BJ (cell line): ENCODE data around the gene URI1. TPM values are rescaled to one million over a fixed set of nuclear protein-coding genes. Genes with fewer than 3 reads are reported as not detected.

ENCODE experiments used
- CTCF ChIA-PET: fragments of 350-600 bp; formaldehyde crosslinking; extraction: SDS; loops from one replicate; lab custom pipeline; 2021; ENCODE audit warnings: antibody characterized with exemption, inconsistent platforms; lab: Yijun Ruan, JAX
- POLR2A ChIA-PET: fragments of 300-600 bp; sonication (Branson Sonifier 250); formaldehyde crosslinking; extraction: SDS; loops from one replicate; lab custom pipeline; 2021; ENCODE audit warnings: antibody characterized with exemption; lab: Charles Lee
- DNase-seq: peaks from one replicate; pipeline ENCODE4 v3.0.0-alpha.2; 2011; ENCODE audit warnings: low read depth
- H3K27me3 ChIP-seq: 2 replicates; pipeline ENCODE4 v1.6.0; 2011; ENCODE audit warnings: low read length; ENCODE audit not compliant: control insufficient read depth, insufficient read depth
- H3K36me3 ChIP-seq: 2 replicates; pipeline ENCODE4 v1.5.1; 2011; ENCODE audit warnings: low read length; ENCODE audit not compliant: control insufficient read depth, insufficient read depth
- H3K4me3 ChIP-seq: 2 replicates; pipeline ENCODE4 v1.5.1; 2011; ENCODE audit warnings: low read depth, mild to moderate bottlenecking, control low read depth, low read length
- polyA plus RNA-seq: library from polyadenylated mRNA; depleted of rRNA; stranded (reverse); fragments of >200 nt; gene quantifications from 2 replicates; pipeline ENCODE4 v1.2.3, GENCODE V29; 2011
- TF ChIP-seq, protein P1 (sequence below): IDR thresholded peaks from 2 replicates; pipeline ENCODE4 v1.5.1; 2011; ENCODE audit warnings: low read depth, mild to moderate bottlenecking, control low read depth, inconsistent platforms, low read length, moderate library complexity; ENCODE audit not compliant: insufficient read depth

URI1 gene
- polyA plus RNA-seq, 1 experiment = 27.7 TPM

DNA sequence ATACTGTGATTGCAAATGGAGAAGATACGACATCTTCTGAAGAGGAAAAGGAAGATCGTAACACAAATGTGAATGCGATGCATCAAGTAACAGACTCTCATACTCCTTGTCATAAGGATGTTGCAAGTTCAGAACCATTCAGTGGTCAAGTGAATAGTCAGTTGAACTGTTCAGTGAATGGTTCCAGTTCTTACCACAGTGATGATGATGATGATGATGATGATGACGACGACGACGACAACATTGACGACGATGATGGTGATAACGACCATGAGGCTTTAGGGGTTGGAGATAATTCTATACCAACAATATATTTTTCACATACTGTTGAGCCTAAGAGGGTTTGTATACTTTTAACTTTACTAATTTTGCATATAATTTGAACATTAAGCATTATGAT lies 67.0 kb downstream of the URI1 start:
- H3K4me3 ChIP-seq = no peak overlapping the region
- no peak for DNase-seq
- CTCF ChIA-PET = no interaction called here
- no peaks in the 10 kb centered on the region for H3K36me3 ChIP-seq
- POLR2A ChIA-PET = no interaction called here
- no peaks in the 10 kb centered on the region for H3K27me3 ChIP-seq
- TF ChIP-seq, protein P1, sequence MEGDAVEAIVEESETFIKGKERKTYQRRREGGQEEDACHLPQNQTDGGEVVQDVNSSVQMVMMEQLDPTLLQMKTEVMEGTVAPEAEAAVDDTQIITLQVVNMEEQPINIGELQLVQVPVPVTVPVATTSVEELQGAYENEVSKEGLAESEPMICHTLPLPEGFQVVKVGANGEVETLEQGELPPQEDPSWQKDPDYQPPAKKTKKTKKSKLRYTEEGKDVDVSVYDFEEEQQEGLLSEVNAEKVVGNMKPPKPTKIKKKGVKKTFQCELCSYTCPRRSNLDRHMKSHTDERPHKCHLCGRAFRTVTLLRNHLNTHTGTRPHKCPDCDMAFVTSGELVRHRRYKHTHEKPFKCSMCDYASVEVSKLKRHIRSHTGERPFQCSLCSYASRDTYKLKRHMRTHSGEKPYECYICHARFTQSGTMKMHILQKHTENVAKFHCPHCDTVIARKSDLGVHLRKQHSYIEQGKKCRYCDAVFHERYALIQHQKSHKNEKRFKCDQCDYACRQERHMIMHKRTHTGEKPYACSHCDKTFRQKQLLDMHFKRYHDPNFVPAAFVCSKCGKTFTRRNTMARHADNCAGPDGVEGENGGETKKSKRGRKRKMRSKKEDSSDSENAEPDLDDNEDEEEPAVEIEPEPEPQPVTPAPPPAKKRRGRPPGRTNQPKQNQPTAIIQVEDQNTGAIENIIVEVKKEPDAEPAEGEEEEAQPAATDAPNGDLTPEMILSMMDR = no peak

DNA sequence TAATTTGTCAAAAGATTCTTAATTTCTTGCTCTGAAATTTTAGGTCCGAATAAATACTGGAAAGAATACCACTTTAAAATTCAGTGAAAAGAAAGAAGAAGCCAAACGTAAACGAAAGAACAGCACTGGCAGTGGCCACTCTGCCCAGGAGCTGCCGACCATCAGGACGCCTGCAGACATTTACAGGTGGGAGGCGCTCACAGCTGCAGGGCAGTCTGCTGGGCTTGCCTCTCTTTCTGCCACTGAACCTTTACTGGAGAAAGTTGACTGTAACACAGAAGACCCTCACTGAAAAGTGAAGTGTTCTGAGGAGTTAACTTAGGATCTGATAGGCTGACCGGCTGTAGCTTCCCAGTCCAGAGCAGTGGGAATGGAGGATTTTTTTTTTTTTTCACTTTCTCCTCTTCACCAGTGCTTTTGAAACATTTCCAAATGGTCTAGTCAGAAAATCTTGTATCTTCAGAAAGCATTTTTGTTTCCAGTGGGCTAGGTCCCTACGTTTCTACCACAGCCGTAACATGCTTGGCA lies 69.1 kb downstream of the URI1 start:
- CTCF ChIA-PET = interaction anchor here (0.6 to 0.8 kb wide), 2 partner anchors 61 to 1072 kb away, joined by 3 to 5 read pairs; no protein-coding TSS in a partner anchor
- POLR2A ChIA-PET = no interaction called here
- no peaks in the 10 kb centered on the region for H3K27me3 ChIP-seq
- no peak for DNase-seq
- TF ChIP-seq, protein P1 = no peak
- 0 out of 2 replicates have a peak, but pooled peaks cover 2% of the 10 kb centered on the region for H3K36me3 ChIP-seq
- no peak overlapping the region for H3K4me3 ChIP-seq

DNA sequence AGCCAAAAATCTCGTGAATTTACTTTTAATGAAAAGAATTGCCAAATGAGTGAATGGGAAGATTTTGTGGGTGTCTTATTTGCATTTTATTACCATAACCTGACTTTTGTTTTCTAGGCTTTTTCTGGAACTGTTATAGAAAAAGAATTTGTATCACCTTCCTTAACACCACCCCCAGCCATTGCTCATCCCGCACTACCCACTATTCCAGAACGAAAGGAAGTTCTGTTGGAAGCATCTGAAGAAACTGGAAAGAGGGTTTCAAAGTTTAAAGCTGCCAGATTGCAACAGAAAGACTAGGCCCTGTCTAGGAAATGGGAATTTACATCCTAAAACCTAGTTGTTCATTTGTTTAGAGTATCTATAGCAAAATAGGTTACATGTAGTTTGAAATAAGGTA lies 72.7 kb downstream of the URI1 start:
- Histone ChIP-seq H3K36me3 (0 out of 2 replicates have a peak, but pooled peaks cover 2% of the 10 kb centered on the region), H3K4me3 (no peak overlapping the region), H3K27me3 (no peaks in the 10 kb centered on the region)
- TF ChIP-seq, protein P1 = no peak
- DNase-seq = no peak
- ChIA-PET CTCF (no interaction called here), POLR2A (no interaction called here)

DNA sequence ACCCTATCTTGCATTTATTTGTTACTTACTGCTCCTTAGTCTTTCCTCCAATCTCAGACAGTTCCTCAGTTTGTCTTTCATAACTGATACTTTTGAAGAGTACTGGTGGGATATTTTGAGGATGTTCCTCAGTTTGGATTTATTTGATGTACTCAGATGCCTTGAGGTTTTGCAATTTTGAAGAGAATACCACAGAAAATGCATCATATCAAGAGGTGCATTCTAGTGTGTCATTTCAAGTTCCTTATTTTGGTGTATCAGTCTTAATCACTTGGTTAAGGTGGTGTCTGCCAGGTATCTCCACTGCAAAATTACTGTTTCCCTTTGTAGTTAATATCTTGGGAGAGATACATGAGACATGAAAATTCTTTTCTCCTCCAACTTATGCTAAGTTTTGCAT lies 75.1 kb downstream of the URI1 start:
- no peak for DNase-seq
- 0 out of 2 replicates have a peak, but pooled peaks cover 2% of the 10 kb centered on the region for H3K36me3 ChIP-seq
- TF ChIP-seq, protein P1 = no peak
- POLR2A ChIA-PET = no interaction called here
- H3K27me3 ChIP-seq = no peaks in the 10 kb centered on the region
- H3K4me3 ChIP-seq = no peak overlapping the region
- CTCF ChIA-PET = no interaction called here

DNA sequence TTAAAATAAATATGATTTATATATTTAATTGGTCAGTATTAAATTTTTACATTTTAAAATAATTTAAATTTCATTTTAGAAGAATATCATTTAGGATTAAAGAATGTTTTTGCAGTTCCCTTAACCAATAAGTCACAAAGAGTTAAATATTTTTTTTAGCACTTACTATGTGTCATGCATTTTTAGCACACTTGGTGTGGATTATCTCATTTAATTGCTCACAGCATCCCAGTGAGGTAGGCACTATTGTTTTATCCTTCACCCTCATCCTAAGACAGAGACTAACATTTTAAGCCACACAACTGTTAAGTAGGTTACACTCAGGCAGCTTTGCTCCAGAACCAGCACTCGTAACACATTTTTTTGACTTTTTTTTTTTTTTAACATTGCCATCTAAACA lies 78.2 kb downstream of the URI1 start:
- ChIA-PET POLR2A (interaction anchor here (0.6 kb wide), 1 partner anchor 21 kb away, joined by 3 read pairs; no protein-coding TSS in a partner anchor), CTCF (no interaction called here)
- no peak for DNase-seq
- TF ChIP-seq, protein P1 = no peak
- no peak overlapping the region for H3K4me3 ChIP-seq
- no peaks in the 10 kb centered on the region for H3K36me3 ChIP-seq
- no peaks in the 10 kb centered on the region for H3K27me3 ChIP-seq
